HepG2 (cell line): ENCODE data around the gene PSME3IP1. TPM values are rescaled to one million over a fixed set of nuclear protein-coding genes. Genes with fewer than 3 reads are reported as not detected.

ENCODE experiments used
- CCDC6 ChIP-seq: sonication (generic); formaldehyde crosslinking; IDR thresholded peaks from 2 replicates; pipeline ENCODE4 v1.8.1; 2022; ENCODE audit warnings: mild to moderate bottlenecking, missing genetic modification reagents, moderate library complexity
- EEA1 ChIP-seq: sonication (generic); formaldehyde crosslinking; IDR thresholded peaks from 2 replicates; pipeline ENCODE4 v1.5.1; 2020; ENCODE audit warnings: mild to moderate bottlenecking, missing genetic modification reagents, borderline replicate concordance
- ELF1 ChIP-seq: sonication (generic); formaldehyde crosslinking; IDR thresholded peaks from 2 replicates; pipeline ENCODE4 v1.4.0; 2020; ENCODE audit warnings: missing genetic modification reagents
- HDAC2 ChIP-seq: sonication (generic); formaldehyde crosslinking; IDR thresholded peaks from 2 replicates; pipeline ENCODE4 v1.4.0; 2020; ENCODE audit warnings: missing genetic modification reagents
- MYNN ChIP-seq: sonication (generic); formaldehyde crosslinking; IDR thresholded peaks from 2 replicates; pipeline ENCODE4 v1.4.0; 2020; ENCODE audit warnings: mild to moderate bottlenecking, low read depth, missing genetic modification reagents
- SPEN ChIP-seq: sonication (generic); formaldehyde crosslinking; IDR thresholded peaks from 2 replicates; pipeline ENCODE4 v1.5.1; 2020; ENCODE audit warnings: low read depth, mild to moderate bottlenecking, missing genetic modification reagents
- ZFP36 ChIP-seq: fragments of 150-350 bp; IDR thresholded peaks from 2 replicates; pipeline ENCODE4 v1.6.1; 2018; ENCODE audit warnings: borderline replicate concordance, low read length, low read depth; ENCODE audit not compliant: partially characterized antibody
- ZNF331 ChIP-seq: sonication (generic); formaldehyde crosslinking; IDR thresholded peaks from 2 replicates; pipeline ENCODE4 v1.4.0; 2020; ENCODE audit warnings: missing genetic modification reagents
- ZSCAN21 ChIP-seq: sonication (generic); formaldehyde crosslinking; IDR thresholded peaks from 2 replicates; pipeline ENCODE4 v1.8.0; 2022; ENCODE audit warnings: mild to moderate bottlenecking, missing genetic modification reagents, moderate library complexity, borderline replicate concordance
- polyA plus RNA-seq, 8 experiments: library from polyadenylated mRNA; depleted of rRNA in 3 of 8; stranded (reverse) in 7 of 8; unstranded in 1 of 8; fragments of >200 nt; fragmentation: Illumina TruSeq in 4 of 8; extraction: Trizol in 4 of 8; gene quantifications; 2 replicates each; pipeline versions ENCODE4 v1.2.1 to v1.2.3, GENCODE V29; 2011 to 2016; ENCODE audit warnings: low read depth in 4 of 8, missing spikeins in 1 of 8, mixed read lengths in 1 of 8; ENCODE audit not compliant: insufficient read depth in 1 of 8
- total RNA-seq, 5 experiments: library from RNA; depleted of rRNA; stranded (reverse); fragments of >200 nt; fragmentation: Illumina TruSeq; extraction: Trizol; gene quantifications; 2 replicates each; pipeline ENCODE4 v1.2.3, GENCODE V29; 2016; ENCODE audit warnings: low read depth in 1 of 5
- TF ChIP-seq, protein P1 (sequence below): sonication (generic); formaldehyde crosslinking; IDR thresholded peaks from 2 replicates; pipeline ENCODE4 v1.4.0; 2020; ENCODE audit warnings: mild to moderate bottlenecking, missing genetic modification reagents
- TF ChIP-seq, protein P2 (sequence below): sonication (generic); formaldehyde crosslinking; IDR thresholded peaks from 2 replicates; pipeline ENCODE4 v1.4.0; 2020; ENCODE audit warnings: missing genetic modification reagents
- TF ChIP-seq, protein P3 (sequence below): IDR thresholded peaks from 2 replicates; pipeline ENCODE4 v1.6.1; 2016; ENCODE audit warnings: low read depth, control low read depth
- TF ChIP-seq, protein P4 (sequence below): sonication (generic); formaldehyde crosslinking; IDR thresholded peaks from 2 replicates; pipeline ENCODE4 v1.4.0; 2020; ENCODE audit warnings: mild to moderate bottlenecking, missing genetic modification reagents

The PSME3IP1 gene
- total and polyA plus RNA-seq, 2 of the 13 experiments (the other 11 are each of a cell fraction or from before 2014, with no cell fraction given) = 90.8 to 99.8 TPM

DNA sequence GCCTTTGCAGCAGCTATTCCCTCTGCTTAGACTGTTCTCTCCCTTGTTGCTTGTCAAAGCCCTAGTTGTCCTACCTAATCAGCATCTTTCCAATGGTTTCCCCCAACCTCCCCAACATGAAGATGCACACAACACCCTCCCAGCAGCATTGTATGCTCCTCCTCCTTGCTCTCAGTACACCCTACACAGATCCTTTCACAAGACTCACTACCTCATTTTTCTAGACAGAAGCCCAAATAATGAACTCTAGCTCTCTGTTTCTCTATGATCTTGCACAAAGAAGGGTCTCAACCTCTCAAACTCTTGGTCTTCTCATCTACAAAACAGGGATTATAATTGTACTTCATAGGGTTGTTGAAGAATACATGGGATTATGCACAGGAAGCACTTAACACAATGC lies 19.4 kb downstream of the PSME3IP1 start (continued):
- TF ChIP-seq, protein P1, sequence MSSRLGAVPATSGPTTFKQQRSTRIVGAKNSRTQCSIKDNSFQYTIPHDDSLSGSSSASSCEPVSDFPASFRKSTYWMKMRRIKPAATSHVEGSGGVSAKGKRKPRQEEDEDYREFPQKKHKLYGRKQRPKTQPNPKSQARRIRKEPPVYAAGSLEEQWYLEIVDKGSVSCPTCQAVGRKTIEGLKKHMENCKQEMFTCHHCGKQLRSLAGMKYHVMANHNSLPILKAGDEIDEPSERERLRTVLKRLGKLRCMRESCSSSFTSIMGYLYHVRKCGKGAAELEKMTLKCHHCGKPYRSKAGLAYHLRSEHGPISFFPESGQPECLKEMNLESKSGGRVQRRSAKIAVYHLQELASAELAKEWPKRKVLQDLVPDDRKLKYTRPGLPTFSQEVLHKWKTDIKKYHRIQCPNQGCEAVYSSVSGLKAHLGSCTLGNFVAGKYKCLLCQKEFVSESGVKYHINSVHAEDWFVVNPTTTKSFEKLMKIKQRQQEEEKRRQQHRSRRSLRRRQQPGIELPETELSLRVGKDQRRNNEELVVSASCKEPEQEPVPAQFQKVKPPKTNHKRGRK (CRISPR knock-in tag) = no peak
- no peak for TF ChIP-seq CCDC6 (CRISPR knock-in tag)
- TF ChIP-seq ELF1 (CRISPR knock-in tag) = no peak
- no peak for TF ChIP-seq ZSCAN21 (CRISPR knock-in tag)
- TF ChIP-seq HDAC2 (CRISPR knock-in tag) = no peak
- no peak for TF ChIP-seq ZNF331 (CRISPR knock-in tag)
- no peak for TF ChIP-seq MYNN
- no peak for TF ChIP-seq SPEN (CRISPR knock-in tag)
- TF ChIP-seq, protein P2, sequence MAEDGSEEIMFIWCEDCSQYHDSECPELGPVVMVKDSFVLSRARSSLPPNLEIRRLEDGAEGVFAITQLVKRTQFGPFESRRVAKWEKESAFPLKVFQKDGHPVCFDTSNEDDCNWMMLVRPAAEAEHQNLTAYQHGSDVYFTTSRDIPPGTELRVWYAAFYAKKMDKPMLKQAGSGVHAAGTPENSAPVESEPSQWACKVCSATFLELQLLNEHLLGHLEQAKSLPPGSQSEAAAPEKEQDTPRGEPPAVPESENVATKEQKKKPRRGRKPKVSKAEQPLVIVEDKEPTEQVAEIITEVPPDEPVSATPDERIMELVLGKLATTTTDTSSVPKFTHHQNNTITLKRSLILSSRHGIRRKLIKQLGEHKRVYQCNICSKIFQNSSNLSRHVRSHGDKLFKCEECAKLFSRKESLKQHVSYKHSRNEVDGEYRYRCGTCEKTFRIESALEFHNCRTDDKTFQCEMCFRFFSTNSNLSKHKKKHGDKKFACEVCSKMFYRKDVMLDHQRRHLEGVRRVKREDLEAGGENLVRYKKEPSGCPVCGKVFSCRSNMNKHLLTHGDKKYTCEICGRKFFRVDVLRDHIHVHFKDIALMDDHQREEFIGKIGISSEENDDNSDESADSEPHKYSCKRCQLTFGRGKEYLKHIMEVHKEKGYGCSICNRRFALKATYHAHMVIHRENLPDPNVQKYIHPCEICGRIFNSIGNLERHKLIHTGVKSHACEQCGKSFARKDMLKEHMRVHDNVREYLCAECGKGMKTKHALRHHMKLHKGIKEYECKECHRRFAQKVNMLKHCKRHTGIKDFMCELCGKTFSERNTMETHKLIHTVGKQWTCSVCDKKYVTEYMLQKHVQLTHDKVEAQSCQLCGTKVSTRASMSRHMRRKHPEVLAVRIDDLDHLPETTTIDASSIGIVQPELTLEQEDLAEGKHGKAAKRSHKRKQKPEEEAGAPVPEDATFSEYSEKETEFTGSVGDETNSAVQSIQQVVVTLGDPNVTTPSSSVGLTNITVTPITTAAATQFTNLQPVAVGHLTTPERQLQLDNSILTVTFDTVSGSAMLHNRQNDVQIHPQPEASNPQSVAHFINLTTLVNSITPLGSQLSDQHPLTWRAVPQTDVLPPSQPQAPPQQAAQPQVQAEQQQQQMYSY (CRISPR knock-in tag) = no peak
- TF ChIP-seq ZFP36 = no peak
- TF ChIP-seq, protein P3, sequence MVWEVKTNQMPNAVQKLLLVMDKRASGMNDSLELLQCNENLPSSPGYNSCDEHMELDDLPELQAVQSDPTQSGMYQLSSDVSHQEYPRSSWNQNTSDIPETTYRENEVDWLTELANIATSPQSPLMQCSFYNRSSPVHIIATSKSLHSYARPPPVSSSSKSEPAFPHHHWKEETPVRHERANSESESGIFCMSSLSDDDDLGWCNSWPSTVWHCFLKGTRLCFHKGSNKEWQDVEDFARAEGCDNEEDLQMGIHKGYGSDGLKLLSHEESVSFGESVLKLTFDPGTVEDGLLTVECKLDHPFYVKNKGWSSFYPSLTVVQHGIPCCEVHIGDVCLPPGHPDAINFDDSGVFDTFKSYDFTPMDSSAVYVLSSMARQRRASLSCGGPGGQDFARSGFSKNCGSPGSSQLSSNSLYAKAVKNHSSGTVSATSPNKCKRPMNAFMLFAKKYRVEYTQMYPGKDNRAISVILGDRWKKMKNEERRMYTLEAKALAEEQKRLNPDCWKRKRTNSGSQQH (CRISPR knock-in tag) = no peak
- TF ChIP-seq EEA1 (CRISPR knock-in tag) = no peak
- TF ChIP-seq, protein P4, sequence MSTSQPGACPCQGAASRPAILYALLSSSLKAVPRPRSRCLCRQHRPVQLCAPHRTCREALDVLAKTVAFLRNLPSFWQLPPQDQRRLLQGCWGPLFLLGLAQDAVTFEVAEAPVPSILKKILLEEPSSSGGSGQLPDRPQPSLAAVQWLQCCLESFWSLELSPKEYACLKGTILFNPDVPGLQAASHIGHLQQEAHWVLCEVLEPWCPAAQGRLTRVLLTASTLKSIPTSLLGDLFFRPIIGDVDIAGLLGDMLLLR (CRISPR knock-in tag) = no peak
